K562 (cell line): Measurements from ENCODE around the gene SMYD2.

Source experiments
- ETV6 ChIP-seq, 3 experiments: fragments of 150-350 bp in 1 of 3; sonication (generic) in 1 of 3; formaldehyde crosslinking in 1 of 3; IDR thresholded peaks; 2 replicates each; pipeline versions ENCODE4 v1.6.1 to v1.8.0; 2014 to 2022; ENCODE audit warnings: borderline replicate concordance in 2 of 3, low read depth in 2 of 3, antibody characterized with exemption in 1 of 3, low read length in 1 of 3, mild to moderate bottlenecking in 1 of 3, missing genetic modification reagents in 1 of 3
- PHB ChIP-seq: fragments of 250-450 bp; sonication (Bioruptor Pico); IDR thresholded peaks from 2 replicates; pipeline ENCODE4 v1.5.0; 2021
- SMARCC2 ChIP-seq: fragments of 450-650 bp; IDR thresholded peaks from 2 replicates; pipeline ENCODE4 v1.6.1; 2017; ENCODE audit warnings: antibody characterized with exemption, moderate library complexity, mild to moderate bottlenecking, low read depth
- ZNF507 ChIP-seq: conservative IDR thresholded peaks from 2 replicates; pipeline ENCODE4 v1.6.1; 2017; ENCODE audit warnings: missing genetic modification characterization, missing compliant biosample characterization
- ZNF586 ChIP-seq: fragments of 450-650 bp; formaldehyde crosslinking; conservative IDR thresholded peaks from 2 replicates; pipeline ENCODE4 v1.4.0; 2020; ENCODE audit warnings: mild to moderate bottlenecking, moderate library complexity
- TF ChIP-seq, protein P1 (sequence below): fragments of 450-650 bp; IDR thresholded peaks from 2 replicates; pipeline ENCODE4 v1.6.1; 2016; ENCODE audit warnings: mild to moderate bottlenecking
- TF ChIP-seq, protein P2 (sequence below): fragments of 250-450 bp; sonication (Bioruptor Pico); IDR thresholded peaks from 2 replicates; pipeline ENCODE4 v1.4.0; 2020; ENCODE audit warnings: mild to moderate bottlenecking
- TF ChIP-seq, protein P3 (sequence below): fragments of 250-450 bp; sonication (Bioruptor Pico); IDR thresholded peaks from 2 replicates; pipeline ENCODE4 v1.8.0; 2021; ENCODE audit warnings: moderate library complexity, mild to moderate bottlenecking, inconsistent platforms
- TF ChIP-seq, protein P4 (sequence below): sonication (generic); formaldehyde crosslinking; IDR thresholded peaks from 2 replicates; pipeline ENCODE4 v1.8.1; 2022; ENCODE audit warnings: missing genetic modification reagents

DNA sequence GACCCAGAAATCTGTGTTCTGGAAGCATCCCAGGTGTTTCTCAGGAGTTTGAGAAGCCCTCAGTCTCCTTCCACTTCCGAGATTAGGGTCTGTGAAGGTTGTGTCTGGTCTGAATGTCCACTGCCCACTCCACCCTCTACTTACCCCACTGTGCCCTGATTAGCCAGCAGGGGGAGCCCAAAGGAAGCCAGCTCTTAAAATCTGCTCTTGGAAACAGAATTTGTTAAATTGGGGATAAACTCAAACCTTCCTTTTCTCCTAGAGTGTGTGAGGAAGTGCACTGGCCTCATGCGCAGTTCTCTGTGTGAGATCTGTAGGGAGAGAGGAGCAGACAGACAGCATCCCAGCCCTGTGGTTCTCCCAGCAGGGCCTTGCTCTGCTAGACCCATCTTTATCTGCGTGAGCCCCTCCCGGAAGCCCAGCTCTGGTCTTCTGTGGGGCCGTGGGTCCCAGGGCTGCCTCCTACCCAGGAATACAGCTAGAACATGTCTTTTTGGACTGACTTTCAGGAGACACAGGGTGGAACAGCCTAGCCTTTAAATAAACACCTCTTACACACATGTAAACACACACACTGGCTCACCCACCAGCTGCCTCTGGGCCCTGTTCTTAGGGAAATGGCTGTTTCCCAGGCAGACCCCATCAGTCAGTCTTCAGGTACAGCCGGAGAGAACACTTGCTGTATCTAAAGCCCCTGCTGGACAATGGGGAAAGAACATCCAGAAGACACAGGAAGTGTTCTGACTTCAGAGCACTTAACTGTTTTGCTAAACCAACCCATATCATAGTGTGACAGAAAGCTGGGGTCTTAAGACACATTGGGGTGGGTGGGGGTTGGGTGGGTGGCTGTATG, 52.2 kb downstream of the SMYD2 start:
- TF ChIP-seq, protein P1, sequence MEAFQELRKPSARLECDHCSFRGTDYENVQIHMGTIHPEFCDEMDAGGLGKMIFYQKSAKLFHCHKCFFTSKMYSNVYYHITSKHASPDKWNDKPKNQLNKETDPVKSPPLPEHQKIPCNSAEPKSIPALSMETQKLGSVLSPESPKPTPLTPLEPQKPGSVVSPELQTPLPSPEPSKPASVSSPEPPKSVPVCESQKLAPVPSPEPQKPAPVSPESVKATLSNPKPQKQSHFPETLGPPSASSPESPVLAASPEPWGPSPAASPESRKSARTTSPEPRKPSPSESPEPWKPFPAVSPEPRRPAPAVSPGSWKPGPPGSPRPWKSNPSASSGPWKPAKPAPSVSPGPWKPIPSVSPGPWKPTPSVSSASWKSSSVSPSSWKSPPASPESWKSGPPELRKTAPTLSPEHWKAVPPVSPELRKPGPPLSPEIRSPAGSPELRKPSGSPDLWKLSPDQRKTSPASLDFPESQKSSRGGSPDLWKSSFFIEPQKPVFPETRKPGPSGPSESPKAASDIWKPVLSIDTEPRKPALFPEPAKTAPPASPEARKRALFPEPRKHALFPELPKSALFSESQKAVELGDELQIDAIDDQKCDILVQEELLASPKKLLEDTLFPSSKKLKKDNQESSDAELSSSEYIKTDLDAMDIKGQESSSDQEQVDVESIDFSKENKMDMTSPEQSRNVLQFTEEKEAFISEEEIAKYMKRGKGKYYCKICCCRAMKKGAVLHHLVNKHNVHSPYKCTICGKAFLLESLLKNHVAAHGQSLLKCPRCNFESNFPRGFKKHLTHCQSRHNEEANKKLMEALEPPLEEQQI = no peak
- no peak for TF ChIP-seq ZNF586 (CRISPR knock-in tag)
- TF ChIP-seq, protein P2, sequence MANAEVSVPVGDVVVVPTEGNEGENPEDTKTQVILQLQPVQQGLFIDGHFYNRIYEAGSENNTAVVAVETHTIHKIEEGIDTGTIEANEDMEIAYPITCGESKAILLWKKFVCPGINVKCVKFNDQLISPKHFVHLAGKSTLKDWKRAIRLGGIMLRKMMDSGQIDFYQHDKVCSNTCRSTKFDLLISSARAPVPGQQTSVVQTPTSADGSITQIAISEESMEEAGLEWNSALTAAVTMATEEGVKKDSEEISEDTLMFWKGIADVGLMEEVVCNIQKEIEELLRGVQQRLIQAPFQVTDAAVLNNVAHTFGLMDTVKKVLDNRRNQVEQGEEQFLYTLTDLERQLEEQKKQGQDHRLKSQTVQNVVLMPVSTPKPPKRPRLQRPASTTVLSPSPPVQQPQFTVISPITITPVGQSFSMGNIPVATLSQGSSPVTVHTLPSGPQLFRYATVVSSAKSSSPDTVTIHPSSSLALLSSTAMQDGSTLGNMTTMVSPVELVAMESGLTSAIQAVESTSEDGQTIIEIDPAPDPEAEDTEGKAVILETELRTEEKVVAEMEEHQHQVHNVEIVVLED (CRISPR knock-in tag) = no peak
- TF ChIP-seq SMARCC2 = no peak
- no peak for TF ChIP-seq ZNF507 (tag)
- TF ChIP-seq, protein P3, sequence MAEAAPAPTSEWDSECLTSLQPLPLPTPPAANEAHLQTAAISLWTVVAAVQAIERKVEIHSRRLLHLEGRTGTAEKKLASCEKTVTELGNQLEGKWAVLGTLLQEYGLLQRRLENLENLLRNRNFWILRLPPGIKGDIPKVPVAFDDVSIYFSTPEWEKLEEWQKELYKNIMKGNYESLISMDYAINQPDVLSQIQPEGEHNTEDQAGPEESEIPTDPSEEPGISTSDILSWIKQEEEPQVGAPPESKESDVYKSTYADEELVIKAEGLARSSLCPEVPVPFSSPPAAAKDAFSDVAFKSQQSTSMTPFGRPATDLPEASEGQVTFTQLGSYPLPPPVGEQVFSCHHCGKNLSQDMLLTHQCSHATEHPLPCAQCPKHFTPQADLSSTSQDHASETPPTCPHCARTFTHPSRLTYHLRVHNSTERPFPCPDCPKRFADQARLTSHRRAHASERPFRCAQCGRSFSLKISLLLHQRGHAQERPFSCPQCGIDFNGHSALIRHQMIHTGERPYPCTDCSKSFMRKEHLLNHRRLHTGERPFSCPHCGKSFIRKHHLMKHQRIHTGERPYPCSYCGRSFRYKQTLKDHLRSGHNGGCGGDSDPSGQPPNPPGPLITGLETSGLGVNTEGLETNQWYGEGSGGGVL (CRISPR knock-in tag) = no peak
- no peak for TF ChIP-seq ETV6 (IDR thresholded peaks at IDR 0.05; ENCODE audit: borderline replicate concordance in 1 of 2, low read depth in 2 of 2, low read length in 1 of 2)
- no peak for TF ChIP-seq ETV6 (CRISPR knock-in tag; IDR thresholded peaks at IDR 0.05; ENCODE audit: borderline replicate concordance)
- TF ChIP-seq, protein P4, sequence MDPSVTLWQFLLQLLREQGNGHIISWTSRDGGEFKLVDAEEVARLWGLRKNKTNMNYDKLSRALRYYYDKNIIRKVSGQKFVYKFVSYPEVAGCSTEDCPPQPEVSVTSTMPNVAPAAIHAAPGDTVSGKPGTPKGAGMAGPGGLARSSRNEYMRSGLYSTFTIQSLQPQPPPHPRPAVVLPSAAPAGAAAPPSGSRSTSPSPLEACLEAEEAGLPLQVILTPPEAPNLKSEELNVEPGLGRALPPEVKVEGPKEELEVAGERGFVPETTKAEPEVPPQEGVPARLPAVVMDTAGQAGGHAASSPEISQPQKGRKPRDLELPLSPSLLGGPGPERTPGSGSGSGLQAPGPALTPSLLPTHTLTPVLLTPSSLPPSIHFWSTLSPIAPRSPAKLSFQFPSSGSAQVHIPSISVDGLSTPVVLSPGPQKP = no peak
- TF ChIP-seq PHB (CRISPR knock-in tag) = no peak
